ENCODE data around the gene GDA. TPM values are rescaled to one million over a fixed set of nuclear protein-coding genes. Genes with fewer than 3 reads are reported as not detected.

Gene GDA
- total and polyA plus RNA-seq, 2 of the 8 experiments (the other 6 are each of a cell fraction or from before 2014, with no cell fraction given): 0.35 to 3.0 TPM

GRCh38 chr9:72193478-72193881 is 44.2 kb downstream of the GDA start (continued):
- TF ChIP-seq KDM4A (IDR thresholded peaks at IDR 0.05; ENCODE audit: low read depth, low read length, severe bottlenecking) (no peak), RNF2 (IDR thresholded peaks at IDR 0.05; ENCODE audit: borderline replicate concordance, low read depth, low read length, missing control alignments, poor library complexity, severe bottlenecking) (no peak)
